Neuronal stem cell (in vitro differentiated cells): ENCODE data around the gene TMEM19.

Source experiments
- DNase-seq: peaks from one replicate; pipeline ENCODE4 v3.0.0-alpha.2; 2013; ENCODE audit warnings: low spot score
- H2AFZ ChIP-seq: one replicate; pipeline ENCODE4 v1.6.1; 2013; ENCODE audit warnings: mild to moderate bottlenecking, low read length, inconsistent platforms
- H2AK5ac ChIP-seq: 2 replicates; pipeline ENCODE4 v1.6.1; 2013; ENCODE audit warnings: low read depth, mild to moderate bottlenecking, inconsistent platforms, low read length, moderate library complexity, mixed read lengths
- H2BK120ac ChIP-seq: 2 replicates; pipeline ENCODE4 v1.6.1; 2013; ENCODE audit warnings: low read depth, mild to moderate bottlenecking, inconsistent platforms, low read length, moderate library complexity, mixed read lengths
- H2BK12ac ChIP-seq: one replicate; pipeline ENCODE4 v1.6.1; 2013; ENCODE audit warnings: low read length, inconsistent platforms
- H2BK15ac ChIP-seq: 2 replicates; pipeline ENCODE4 v1.6.1; 2013; ENCODE audit warnings: mild to moderate bottlenecking, low read length, inconsistent platforms, mixed read lengths
- H2BK5ac ChIP-seq: one replicate; pipeline ENCODE4 v1.6.1; 2013; ENCODE audit warnings: inconsistent platforms, mild to moderate bottlenecking, low read length, moderate library complexity
- H3K14ac ChIP-seq: one replicate; pipeline ENCODE4 v1.6.1; 2013; ENCODE audit warnings: low read length, inconsistent platforms
- H3K18ac ChIP-seq: 2 replicates; pipeline ENCODE4 v1.6.1; 2013; ENCODE audit warnings: low read length, inconsistent platforms
- H3K23ac ChIP-seq: 2 replicates; pipeline ENCODE4 v1.6.1; 2013; ENCODE audit warnings: low read depth, mild to moderate bottlenecking, mixed read lengths, low read length, inconsistent platforms; ENCODE audit not compliant: poor library complexity
- H3K27ac ChIP-seq: replicated peaks from 3 replicates; pipeline ENCODE4 v1.5.1; 2013; ENCODE audit warnings: low read length, inconsistent platforms
- H3K27me3 ChIP-seq, 3 experiments: 2 replicates each; pipeline ENCODE4 v1.6.1; 2013; ENCODE audit warnings: low read length in 3 of 3, mild to moderate bottlenecking in 2 of 3, inconsistent platforms in 1 of 3, low read depth in 1 of 3, mixed read lengths in 1 of 3, moderate library complexity in 1 of 3; ENCODE audit not compliant: control insufficient read depth in 3 of 3, insufficient read depth in 3 of 3
- H3K36me3 ChIP-seq, 2 donors: replicated peaks in 1 of 2; 2 replicates each; pipeline ENCODE4 v1.6.1; 2013; ENCODE audit warnings: low read length in 2 of 2; ENCODE audit not compliant: control insufficient read depth in 2 of 2, insufficient read depth in 2 of 2
- H3K4ac ChIP-seq: 2 replicates; pipeline ENCODE4 v1.6.1; 2013; ENCODE audit warnings: inconsistent platforms, mild to moderate bottlenecking, low read length, moderate library complexity
- H3K4me1 ChIP-seq, 2 donors: 1 replicate in 1 of 2; 2 replicates in 1 of 2; pipeline ENCODE4 v1.6.1; 2013; ENCODE audit warnings: low read length in 2 of 2, low read depth in 1 of 2; ENCODE audit not compliant: control insufficient read depth in 2 of 2, insufficient read depth in 1 of 2
- H3K4me2 ChIP-seq: one replicate; pipeline ENCODE4 v1.6.1; 2013; ENCODE audit warnings: mild to moderate bottlenecking, low read length, inconsistent platforms; ENCODE audit not compliant: insufficient read depth, poor library complexity, severe bottlenecking
- H3K4me3 ChIP-seq, 2 donors: 2 replicates each; pipeline ENCODE4 v1.5.1; 2013; ENCODE audit warnings: low read length in 2 of 2, mild to moderate bottlenecking in 2 of 2, inconsistent platforms in 1 of 2, moderate library complexity in 1 of 2
- H3K79me1 ChIP-seq: one replicate; pipeline ENCODE4 v1.6.1; 2013; ENCODE audit warnings: low read depth, mild to moderate bottlenecking, inconsistent platforms, low read length, moderate library complexity
- H3K9ac ChIP-seq: one replicate; pipeline ENCODE4 v1.6.1; 2013; ENCODE audit warnings: mild to moderate bottlenecking, low read depth, low read length, inconsistent platforms; ENCODE audit not compliant: poor library complexity
- H3K9me3 ChIP-seq, 2 donors: replicated peaks in 1 of 2; 2 replicates each; pipeline versions ENCODE3 to v1.6.1; 2013; ENCODE audit warnings: low read length in 2 of 2, mild to moderate bottlenecking in 2 of 2, inconsistent platforms in 1 of 2, low read depth in 1 of 2, mixed read lengths in 1 of 2, moderate library complexity in 1 of 2; ENCODE audit not compliant: control insufficient read depth in 2 of 2, insufficient read depth in 1 of 2
- H4K8ac ChIP-seq: one replicate; pipeline ENCODE4 v1.6.1; 2013; ENCODE audit warnings: low read depth, mild to moderate bottlenecking, inconsistent platforms, low read length, moderate library complexity
- H4K91ac ChIP-seq: one replicate; pipeline ENCODE4 v1.6.1; 2013; ENCODE audit warnings: low read length, low read depth, mild to moderate bottlenecking, inconsistent platforms; ENCODE audit not compliant: poor library complexity
- WGBS, 2 donors: extraction: QIAGEN DNeasy Blood & Tissue Kit; methylation state at CpG; one replicate each; pipeline ENCODE4 v1.1.7; 2013; ENCODE audit warnings: missing lambda C conversion rate in 2 of 2, mixed read lengths in 1 of 2; ENCODE audit not compliant: insufficient read length in 2 of 2, insufficient replicate concordance in 1 of 2; ENCODE audit errors: extremely low coverage in 2 of 2; 5-methylcytosine and 5-hydroxymethylcytosine counted together

Gene TMEM19

GRCh38 chr12:71726548-71726947, 40.7 kb downstream of the TMEM19 start:
- H2BK15ac ChIP-seq, result no peak overlapping the region

GRCh38 chr12:71727958-71728357, 42.1 kb downstream of the TMEM19 start:
- Histone ChIP-seq H2AK5ac (no peak overlapping the region), H3K27me3 (no peaks in the 10 kb centered on the region), H4K8ac (no peak overlapping the region), H3K23ac (no peak overlapping the region), H2BK120ac (no peak overlapping the region), H3K14ac (no peak overlapping the region), H2AFZ (no peak overlapping the region), H3K79me1 (no peaks in the 10 kb centered on the region), H4K91ac (no peak overlapping the region), H2BK12ac (no peak overlapping the region), H3K4me3 (no peak overlapping the region), H2BK5ac (no peak overlapping the region), H3K4me1 (no peaks in the 10 kb centered on the region), H3K4me2 (no peak overlapping the region), H3K9me3 (no peaks in the 10 kb centered on the region), H3K27ac (no peak overlapping the region), H2BK15ac (no peak overlapping the region), H3K36me3 (no peaks in the 10 kb centered on the region), H3K4ac (no peak overlapping the region), H3K9ac (no peak overlapping the region), H3K18ac (no peak overlapping the region)
- no CpG with 5 or more reads among the region's 5 CpGs for WGBS, 2 donors
- no peak for DNase-seq

More at GRCh38 chr12:71726548-71726947, 40.7 kb downstream of the TMEM19 start:
- no peak overlapping the region for H3K9ac ChIP-seq
- no peak overlapping the region for H3K23ac ChIP-seq
- no peak overlapping the region for H3K4me3 ChIP-seq
- no peaks in the 10 kb centered on the region for H3K36me3 ChIP-seq
- no peak overlapping the region for H3K4ac ChIP-seq
- no peak overlapping the region for H2BK5ac ChIP-seq
- H4K91ac ChIP-seq, result no peak overlapping the region
- DNase-seq, result no peak
- no peaks in the 10 kb centered on the region for H3K9me3 ChIP-seq
- no peaks in the 10 kb centered on the region for H3K27me3 ChIP-seq
- no peak overlapping the region for H3K4me2 ChIP-seq
- H3K4me1 ChIP-seq, result no peaks in the 10 kb centered on the region
- no peak overlapping the region for H3K14ac ChIP-seq
- H2AFZ ChIP-seq, result no peak overlapping the region
- WGBS, 2 donors, result no CpG with 5 or more reads among the region's 2 CpGs
- no peak overlapping the region for H2BK120ac ChIP-seq
- H3K27ac ChIP-seq, result no peak overlapping the region
- H3K79me1 ChIP-seq, result no peaks in the 10 kb centered on the region
- H3K18ac ChIP-seq, result no peak overlapping the region
- H2BK12ac ChIP-seq, result no peak overlapping the region
- H4K8ac ChIP-seq, result no peak overlapping the region
- no peak overlapping the region for H2AK5ac ChIP-seq

- Histone ChIP-seq H2BK120ac (no peak overlapping the region), H4K91ac (no peak overlapping the region), H3K18ac (no peak overlapping the region), H2BK5ac (no peak overlapping the region), H3K27me3 (no peaks in the 10 kb centered on the region), H2AFZ (no peak overlapping the region), H3K9ac (no peak overlapping the region), H3K4me1 (no peaks in the 10 kb centered on the region), H4K8ac (no peak overlapping the region), H3K36me3 (no peaks in the 10 kb centered on the region), H2BK15ac (no peak overlapping the region), H3K4ac (no peak overlapping the region), H3K4me2 (no peak overlapping the region), H2BK12ac (no peak overlapping the region), H3K14ac (no peak overlapping the region), H3K9me3 (no peaks in the 10 kb centered on the region), H3K79me1 (no peaks in the 10 kb centered on the region), H3K4me3 (no peak overlapping the region), H3K27ac (no peak overlapping the region), H2AK5ac (no peak overlapping the region), H3K23ac (no peak overlapping the region)
- no CpG with 5 or more reads among the region's 7 CpGs for WGBS, 2 donors
- DNase-seq, result no peak
Observed at GRCh38 chr12:71730936-71731335, 45.1 kb downstream of the TMEM19 start.

GRCh38 chr12:71731439-71732356, 45.8 kb downstream of the TMEM19 start:
- Histone ChIP-seq H2AK5ac (no peak overlapping the region), H2BK120ac (no peak overlapping the region), H2BK15ac (no peak overlapping the region), H3K23ac (no peak overlapping the region), H3K4me2 (no peak overlapping the region), H3K4ac (no peak overlapping the region), H3K79me1 (no peaks in the 10 kb centered on the region), H4K91ac (no peak overlapping the region), H3K4me3 (peak overlapping the region in 1 of 2 donors; percentile 6), H3K18ac (no peak overlapping the region), H3K4me1 (no peaks in the 10 kb centered on the region), H4K8ac (no peak overlapping the region), H2BK12ac (no peak overlapping the region), H2AFZ (peak overlapping the region; percentile 67), H3K36me3 (no peaks in the 10 kb centered on the region), H3K27ac (no peak overlapping the region), H3K9me3 (no peaks in the 10 kb centered on the region), H3K9ac (no peak overlapping the region), H2BK5ac (no peak overlapping the region), H3K27me3 (no peaks in the 10 kb centered on the region), H3K14ac (no peak overlapping the region)
- WGBS, 2 donors, result no CpG with 5 or more reads among the region's 21 CpGs
- no peak for DNase-seq
